K562 (cell line): ENCODE measurements around the gene ERGIC1. TPM values are rescaled to one million over a fixed set of nuclear protein-coding genes. Genes with fewer than 3 reads are reported as not detected.

Experiments
- CBFA2T2 ChIP-seq: fragments of 450-650 bp; conservative IDR thresholded peaks from 2 replicates; pipeline ENCODE4 v1.6.1; 2017; ENCODE audit warnings: mild to moderate bottlenecking
- DPF2 ChIP-seq: fragments of 450-650 bp; IDR thresholded peaks from 2 replicates; pipeline ENCODE4 v1.6.1; 2016
- ELF1 ChIP-seq: fragments of 200-800 bp; sonication (Bioruptor generic); IDR thresholded peaks from 2 replicates; pipeline ENCODE4 v1.6.1; 2016; ENCODE audit warnings: missing genetic modification characterization, missing compliant biosample characterization
- ETV1 ChIP-seq: fragments of 450-650 bp; conservative IDR thresholded peaks from 2 replicates; pipeline ENCODE4 v1.6.1; 2016; ENCODE audit warnings: missing genetic modification characterization, control low read depth, low read depth, missing compliant biosample characterization
- ETV5 ChIP-seq: sonication (generic); formaldehyde crosslinking; IDR thresholded peaks from 2 replicates; pipeline ENCODE4 v1.4.0; 2020; ENCODE audit warnings: low read depth, mild to moderate bottlenecking, missing genetic modification reagents
- HDAC2 ChIP-seq: fragments of 450-650 bp; IDR thresholded peaks from 2 replicates; pipeline ENCODE4 v1.6.1; 2016; ENCODE audit warnings: mild to moderate bottlenecking
- JUN ChIP-seq, 2 experiments: sonication (generic) in 1 of 2; formaldehyde crosslinking in 1 of 2; IDR thresholded peaks; 2 replicates each; pipeline versions ENCODE4 v1.6.1 to v1.8.0; 2012 to 2022; ENCODE audit warnings: borderline replicate concordance in 2 of 2, mild to moderate bottlenecking in 2 of 2, improper control_type of control experiment in 1 of 2, low read depth in 1 of 2, low read length in 1 of 2, missing genetic modification reagents in 1 of 2
- JUND ChIP-seq, 2 experiments: IDR thresholded peaks; 2 replicates in 1 of 2; 3 replicates in 1 of 2; pipeline ENCODE4 v1.6.1; 2011; ENCODE audit warnings: borderline replicate concordance in 2 of 2, low read depth in 2 of 2, low read length in 2 of 2, improper control_type of control experiment in 1 of 2, missing biosample characterization in 1 of 2, missing genetic modification characterization in 1 of 2, missing genetic modification reagents in 1 of 2
- LCOR ChIP-seq: sonication (generic); formaldehyde crosslinking; IDR thresholded peaks from 2 replicates; pipeline ENCODE4 v1.8.0; 2022; ENCODE audit warnings: mild to moderate bottlenecking, missing genetic modification reagents
- MECOM ChIP-seq: fragments of 250-450 bp; sonication (Bioruptor Pico); IDR thresholded peaks from 2 replicates; pipeline ENCODE4 v1.8.0; 2022; ENCODE audit warnings: inconsistent platforms
- MEIS2 ChIP-seq: fragments of 450-650 bp; IDR thresholded peaks from 2 replicates; pipeline ENCODE4 v1.6.1; 2014; ENCODE audit warnings: mild to moderate bottlenecking; ENCODE audit not compliant: partially characterized antibody
- MTA3 ChIP-seq: fragments of 450-650 bp; formaldehyde crosslinking; IDR thresholded peaks from 2 replicates; pipeline ENCODE4 v1.6.1; 2017; ENCODE audit warnings: mild to moderate bottlenecking, borderline replicate concordance
- NCOR1 ChIP-seq: fragments of 450-650 bp; IDR thresholded peaks from 2 replicates; pipeline ENCODE4 v1.6.1; 2016; ENCODE audit warnings: mild to moderate bottlenecking, moderate library complexity
- NFE2 ChIP-seq: IDR thresholded peaks from 2 replicates; pipeline ENCODE4 v1.6.1; 2014; ENCODE audit warnings: antibody characterized with exemption, low read depth
- NR2C2 ChIP-seq, 2 experiments: fragments of 200-800 bp in 1 of 2; sonication (Bioruptor generic) in 1 of 2; sonication (generic) in 1 of 2; formaldehyde crosslinking in 1 of 2; IDR thresholded peaks; 2 replicates each; pipeline versions ENCODE4 v1.6.1 to v1.8.0; 2016 to 2022; ENCODE audit warnings: mild to moderate bottlenecking in 1 of 2, missing compliant biosample characterization in 1 of 2, missing genetic modification characterization in 1 of 2, missing genetic modification reagents in 1 of 2
- RFX1 ChIP-seq: fragments of 450-650 bp; IDR thresholded peaks from 2 replicates; pipeline ENCODE4 v1.6.1; 2016; ENCODE audit warnings: mild to moderate bottlenecking, moderate library complexity
- SMARCE1 ChIP-seq: fragments of 450-650 bp; IDR thresholded peaks from 2 replicates; pipeline ENCODE4 v1.7.1; 2016; ENCODE audit warnings: mild to moderate bottlenecking
- SOX6 ChIP-seq: fragments of 450-650 bp; IDR thresholded peaks from 2 replicates; pipeline ENCODE4 v1.6.1; 2014; ENCODE audit warnings: mild to moderate bottlenecking
- TCF3 ChIP-seq: sonication (generic); formaldehyde crosslinking; IDR thresholded peaks from 2 replicates; pipeline ENCODE4 v1.4.0; 2020; ENCODE audit warnings: mild to moderate bottlenecking, missing genetic modification reagents
- TEAD1 ChIP-seq, 2 experiments: fragments of 450-650 bp in 1 of 2; sonication (generic) in 1 of 2; formaldehyde crosslinking; IDR thresholded peaks; 2 replicates each; pipeline versions ENCODE4 v1.4.0 to v1.8.0; 2020 to 2022; ENCODE audit warnings: mild to moderate bottlenecking in 2 of 2, missing genetic modification reagents in 1 of 2
- ZEB2 ChIP-seq: fragments of 450-650 bp; IDR thresholded peaks from 2 replicates; pipeline ENCODE4 v1.6.1; 2016
- ZNF224 ChIP-seq: sonication (generic); formaldehyde crosslinking; IDR thresholded peaks from 2 replicates; pipeline ENCODE4 v1.8.0; 2022; ENCODE audit warnings: mild to moderate bottlenecking, missing genetic modification reagents
- ZNF316 ChIP-seq: fragments of 450-650 bp; IDR thresholded peaks from 2 replicates; pipeline ENCODE4 v1.6.1; 2016
- ZNF717 ChIP-seq: fragments of 250-450 bp; sonication (Bioruptor Pico); IDR thresholded peaks from 2 replicates; pipeline ENCODE4 v1.5.0; 2021
- polyA plus RNA-seq, 8 experiments: library from polyadenylated mRNA; depleted of rRNA in 4 of 8; stranded (reverse) in 5 of 8; unstranded in 3 of 8; fragments of >200 nt; fragmentation: Nextera tagmentation in 2 of 8; fragmentation: Illumina TruSeq in 1 of 8; extraction: Ambion mirVana in 2 of 8; extraction: Trizol in 1 of 8; gene quantifications; 2 replicates each; pipeline versions ENCODE4 v1.2.1 to v1.2.3, GENCODE V29; 2011 to 2014; ENCODE audit warnings: inconsistent platforms in 1 of 8, missing spikeins in 1 of 8
- total RNA-seq, 7 experiments: library from RNA; depleted of rRNA in 6 of 7; stranded (reverse); fragments of >200 nt in 6 of 7; fragmentation: Illumina TruSeq in 2 of 7; extraction: Trizol in 2 of 7; gene quantifications; 2 replicates each; pipeline versions ENCODE4 v1.2.1 to v1.2.3, GENCODE V29; 2011 to 2021; ENCODE audit warnings: low replicate concordance in 1 of 7
- TF ChIP-seq, protein P1 (sequence below), 2 experiments: fragments of 450-650 bp in 1 of 2; sonication (generic) in 1 of 2; formaldehyde crosslinking; conservative IDR thresholded peaks; 2 replicates each; pipeline versions ENCODE4 v1.4.0 to v1.8.1; 2020 to 2022; ENCODE audit warnings: mild to moderate bottlenecking in 1 of 2, missing genetic modification reagents in 1 of 2
- TF ChIP-seq, protein P2 (sequence below): fragments of 200-800 bp; sonication (Bioruptor generic); IDR thresholded peaks from 2 replicates; pipeline ENCODE4 v1.6.1; 2017; ENCODE audit warnings: missing genetic modification characterization, missing compliant biosample characterization

Gene ERGIC1
- total and polyA plus RNA-seq, 9 of the 15 experiments (the other 6 are each of a cell fraction or from before 2014, with no cell fraction given): 5.5 to 68.4 (median 36.4) TPM

- TF ChIP-seq NR2C2 (CRISPR knock-in tag; IDR thresholded peaks at IDR 0.05): no peak
- peak; percentile 62 for TF ChIP-seq NR2C2 (tag; IDR thresholded peaks at IDR 0.05)
- peak; percentile 77 for TF ChIP-seq DPF2
- TF ChIP-seq, protein P1, sequence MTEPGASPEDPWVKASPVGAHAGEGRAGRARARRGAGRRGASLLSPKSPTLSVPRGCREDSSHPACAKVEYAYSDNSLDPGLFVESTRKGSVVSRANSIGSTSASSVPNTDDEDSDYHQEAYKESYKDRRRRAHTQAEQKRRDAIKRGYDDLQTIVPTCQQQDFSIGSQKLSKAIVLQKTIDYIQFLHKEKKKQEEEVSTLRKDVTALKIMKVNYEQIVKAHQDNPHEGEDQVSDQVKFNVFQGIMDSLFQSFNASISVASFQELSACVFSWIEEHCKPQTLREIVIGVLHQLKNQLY (CRISPR knock-in tag; conservative IDR thresholded peaks at IDR 0.05): no peak
- TF ChIP-seq HDAC2: peak; percentile 82
- TF ChIP-seq MTA3: 0 out of 2 replicates have a peak, but pooled peaks have one; percentile 25
- peak; percentile 85 for TF ChIP-seq JUND (IDR thresholded peaks at IDR 0.05; ENCODE audit: borderline replicate concordance, low read depth, low read length)
- peak; percentile 83; the same call in 2 of the 3 replicates for TF ChIP-seq JUND (tag; IDR thresholded peaks at IDR 0.05; ENCODE audit: borderline replicate concordance, low read depth, low read length)
- TF ChIP-seq ZEB2: peak; percentile 43; the same call in 1 of the 2 replicates
- TF ChIP-seq CBFA2T2: 0 out of 2 replicates have a peak, but pooled peaks have one; percentile 14
- peak; percentile 52 for TF ChIP-seq NCOR1
- TF ChIP-seq TEAD1 (CRISPR knock-in tag; IDR thresholded peaks at IDR 0.05): peak in 1 of 2 experiments; percentile 27; a peak in 1 of 4 replicates
- TF ChIP-seq ZNF224 (CRISPR knock-in tag): no peak
- peak; percentile 93 for TF ChIP-seq NFE2
- peak; percentile 54 for TF ChIP-seq TCF3 (CRISPR knock-in tag)
- 0 out of 2 replicates have a peak, but pooled peaks have one; percentile 42 for TF ChIP-seq SOX6
- no peak for TF ChIP-seq ZNF717
- peak; percentile 87 for TF ChIP-seq ZNF316
- TF ChIP-seq MEIS2: peak; percentile 97
- 0 out of 2 replicates have a peak, but pooled peaks have one; percentile 31 for TF ChIP-seq JUN (IDR thresholded peaks at IDR 0.05; ENCODE audit: borderline replicate concordance, low read depth, low read length)
- no peak for TF ChIP-seq JUN (CRISPR knock-in tag; IDR thresholded peaks at IDR 0.05; ENCODE audit: borderline replicate concordance)
- TF ChIP-seq ETV5: peak; percentile 64; the same call in 1 of the 2 replicates
- no peak for TF ChIP-seq ELF1 (tag)
- TF ChIP-seq LCOR (CRISPR knock-in tag): peak; percentile 64; the same call in 1 of the 2 replicates
- TF ChIP-seq SMARCE1: peak; percentile 68; the same call in 1 of the 2 replicates
- peak; percentile 46 for TF ChIP-seq RFX1
- TF ChIP-seq, protein P2, sequence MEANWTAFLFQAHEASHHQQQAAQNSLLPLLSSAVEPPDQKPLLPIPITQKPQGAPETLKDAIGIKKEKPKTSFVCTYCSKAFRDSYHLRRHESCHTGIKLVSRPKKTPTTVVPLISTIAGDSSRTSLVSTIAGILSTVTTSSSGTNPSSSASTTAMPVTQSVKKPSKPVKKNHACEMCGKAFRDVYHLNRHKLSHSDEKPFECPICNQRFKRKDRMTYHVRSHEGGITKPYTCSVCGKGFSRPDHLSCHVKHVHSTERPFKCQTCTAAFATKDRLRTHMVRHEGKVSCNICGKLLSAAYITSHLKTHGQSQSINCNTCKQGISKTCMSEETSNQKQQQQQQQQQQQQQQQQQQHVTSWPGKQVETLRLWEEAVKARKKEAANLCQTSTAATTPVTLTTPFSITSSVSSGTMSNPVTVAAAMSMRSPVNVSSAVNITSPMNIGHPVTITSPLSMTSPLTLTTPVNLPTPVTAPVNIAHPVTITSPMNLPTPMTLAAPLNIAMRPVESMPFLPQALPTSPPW (CRISPR knock-in tag): peak; percentile 23; the same call in 1 of the 2 replicates
- TF ChIP-seq MECOM (CRISPR knock-in tag): peak; percentile 91
- peak; percentile 86 for TF ChIP-seq ETV1 (tag)
Measured at GRCh38 chr5:172868436-172868923, 34.4 kb downstream of the ERGIC1 start (continued).
